Stimulated activated CD8-positive, alpha-beta memory T cell treated with anti-CD3 and anti-CD28 coated beads, Interleukin-4, amount 100 ng/mL, for 4 hours (primary cell): ENCODE data around the gene TRA2A.

Source experiments
- DNase-seq, 2 donors: peaks; one replicate each; pipeline ENCODE4 v3.0.0-alpha.2; 2020; ENCODE audit warnings: low read depth in 2 of 2, low spot score in 1 of 2

TRA2A gene

DNA sequence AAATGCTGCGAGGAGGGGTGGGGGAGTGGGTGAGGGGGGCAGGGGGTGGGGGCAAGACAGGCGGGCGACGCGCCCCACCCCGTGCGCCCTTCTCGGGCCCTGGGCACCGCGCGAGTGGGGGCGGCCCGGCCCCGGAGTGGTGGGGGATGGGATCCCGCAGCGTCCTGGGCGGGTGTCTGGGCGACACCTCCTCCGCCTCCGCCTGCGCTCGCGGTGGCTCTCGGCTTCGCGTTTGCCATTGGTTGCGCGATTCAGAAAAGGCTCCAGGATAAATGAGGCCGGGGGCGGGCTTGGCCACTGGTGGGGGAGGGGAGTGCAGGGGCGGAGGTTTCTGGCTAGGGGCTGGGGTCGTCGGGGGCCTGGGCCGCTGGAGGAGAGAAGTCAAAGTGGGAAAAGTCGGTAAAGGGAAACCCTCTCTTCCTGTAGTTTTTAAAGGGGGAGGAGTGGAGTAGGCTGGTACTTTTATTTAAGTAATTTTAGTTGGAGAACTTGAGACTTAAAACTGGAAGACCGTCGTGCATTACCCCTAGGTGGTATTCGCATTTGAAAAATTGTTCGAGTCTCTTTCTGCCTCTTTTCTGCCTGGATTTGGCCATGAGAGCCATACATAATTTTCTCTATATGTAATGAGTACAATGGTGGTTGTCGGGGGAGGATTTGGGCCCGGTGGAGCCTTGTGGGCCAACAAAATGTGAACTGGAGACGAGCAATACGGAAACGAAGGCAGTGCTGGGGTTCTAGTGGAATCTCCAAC is 60.5 kb downstream of the TRA2A start:
- no peak for DNase-seq

DNA sequence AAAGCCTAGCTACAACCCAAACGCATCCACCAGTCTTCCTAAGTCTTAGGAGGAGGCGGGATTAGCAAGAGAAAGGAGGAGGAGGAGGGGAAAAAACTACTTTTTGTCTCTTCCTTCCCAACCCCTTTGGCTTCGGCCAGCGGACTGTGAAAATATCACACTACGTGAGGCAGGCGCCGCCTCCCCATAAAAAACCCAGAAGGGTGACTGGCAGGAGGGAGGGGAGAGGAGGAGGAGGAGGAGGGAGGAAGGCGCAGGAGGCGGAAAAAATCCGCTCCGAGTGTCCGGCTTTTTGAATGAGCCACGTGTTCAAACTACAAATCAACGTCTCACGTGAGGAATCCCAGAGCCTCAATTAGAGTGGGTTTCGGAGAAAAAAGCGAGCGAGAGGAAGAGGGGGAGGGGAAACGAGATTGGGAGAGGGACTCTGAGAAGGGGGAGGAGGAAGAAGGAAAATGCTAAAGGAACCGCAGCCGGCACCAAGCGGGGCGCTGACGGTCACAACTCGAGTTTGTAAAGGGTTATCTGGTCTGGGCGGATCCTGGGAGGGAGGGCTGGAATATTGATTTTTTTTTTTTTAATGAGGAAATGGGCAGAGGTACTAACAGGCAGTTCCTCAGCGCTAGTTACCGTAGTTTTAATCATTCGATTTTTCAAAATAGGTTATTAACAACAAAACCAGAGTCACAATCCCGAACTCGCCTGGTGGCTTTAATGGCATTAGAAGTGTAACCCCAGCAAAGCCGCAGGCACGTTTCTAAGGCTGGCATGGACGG is 61.3 kb downstream of the TRA2A start, which contains the start of gene IGF2BP3:
TSS of gene IGF2BP3 (minus strand) at position 162 of the 776 bp plus-strand sequence. CDS start 381 bp downstream, outside the sequence.
- no peak for DNase-seq

DNA sequence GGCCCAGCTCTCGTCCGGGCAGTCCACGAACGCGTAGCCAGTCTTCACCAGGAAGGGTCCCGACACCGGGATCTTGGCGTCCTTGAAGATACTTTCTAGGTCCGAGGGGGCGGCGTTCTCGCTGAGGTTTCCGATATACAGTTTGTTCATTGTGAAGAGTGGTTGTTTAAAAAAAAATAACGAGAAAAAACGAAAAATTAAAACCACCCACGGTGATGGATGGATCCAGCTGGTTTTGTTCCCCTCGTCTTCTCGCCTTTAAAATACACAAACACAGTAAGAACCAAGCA is 61.9 kb downstream of the TRA2A start:
- DNase-seq = no peak

DNA sequence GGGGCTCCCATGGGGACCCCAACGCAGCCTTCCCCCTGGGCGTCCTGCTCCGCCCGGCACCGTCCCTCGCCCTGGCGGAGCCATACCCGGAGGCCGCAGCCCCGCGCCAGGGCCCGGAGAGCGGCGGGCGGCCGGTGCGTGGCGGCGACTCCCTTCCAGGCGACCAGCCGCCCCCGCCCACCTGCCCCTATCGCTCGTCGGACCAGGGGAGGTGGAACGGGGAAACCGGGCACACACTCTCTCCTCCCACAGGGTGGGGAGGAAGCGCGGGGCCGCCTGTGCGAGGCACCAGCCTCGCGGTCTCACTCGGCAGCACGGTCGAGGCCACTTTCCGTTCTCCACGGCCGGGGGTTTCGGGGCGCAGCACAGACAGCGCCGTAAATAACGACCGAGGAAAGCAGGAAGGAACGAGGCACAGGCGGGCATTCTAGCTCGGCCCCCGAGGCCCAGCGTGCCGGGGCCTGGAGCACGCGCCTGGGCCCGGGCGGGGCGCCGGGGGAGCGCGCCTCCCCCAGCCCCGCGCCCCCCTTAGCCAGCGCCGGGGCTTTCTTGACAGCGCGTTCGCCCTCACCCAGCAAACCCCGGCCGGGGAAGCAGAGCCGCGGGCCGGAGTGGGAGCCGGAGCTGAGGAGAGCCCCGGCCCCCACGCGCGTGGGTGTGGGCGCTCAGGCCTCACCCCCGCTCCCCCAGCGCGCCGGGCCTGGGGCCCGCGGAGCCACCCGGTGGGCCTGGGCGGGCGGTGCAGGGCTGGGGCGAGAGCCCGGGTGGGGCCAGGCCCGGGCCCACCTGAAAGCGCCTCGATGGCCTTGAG is 62.4 kb downstream of the TRA2A start:
- DNase-seq = no peak

DNA sequence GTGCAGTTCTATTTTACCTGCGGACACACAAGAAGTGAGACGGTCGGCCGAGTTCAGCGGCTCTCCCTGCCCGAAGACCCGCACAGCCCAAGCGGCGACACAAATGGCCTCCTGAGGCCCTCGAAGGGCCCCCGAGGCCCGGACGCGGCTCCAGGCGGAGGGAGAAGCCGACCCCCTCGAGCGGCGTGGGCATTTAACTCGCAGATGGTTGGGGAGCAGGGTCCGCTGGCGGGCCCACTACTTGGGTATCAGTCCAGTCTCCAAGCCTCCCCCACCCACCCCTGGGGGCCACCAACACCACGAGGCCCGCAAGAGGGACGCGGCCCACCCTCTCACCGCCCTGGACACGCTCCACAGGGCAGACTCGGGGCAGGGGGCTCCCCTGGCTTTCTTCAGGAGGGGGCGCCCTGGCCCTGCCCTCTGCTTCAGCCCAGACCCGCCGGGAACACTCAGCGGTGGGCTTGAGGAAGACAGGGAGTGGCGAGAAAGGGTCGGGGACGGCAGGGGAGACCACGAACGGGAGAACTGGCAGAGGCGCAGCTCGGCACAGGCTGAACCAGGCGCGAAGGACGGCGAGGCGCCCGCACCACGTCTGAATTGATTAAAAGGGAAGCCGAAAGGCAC is 63.1 kb downstream of the TRA2A start:
- DNase-seq = no peak

DNA sequence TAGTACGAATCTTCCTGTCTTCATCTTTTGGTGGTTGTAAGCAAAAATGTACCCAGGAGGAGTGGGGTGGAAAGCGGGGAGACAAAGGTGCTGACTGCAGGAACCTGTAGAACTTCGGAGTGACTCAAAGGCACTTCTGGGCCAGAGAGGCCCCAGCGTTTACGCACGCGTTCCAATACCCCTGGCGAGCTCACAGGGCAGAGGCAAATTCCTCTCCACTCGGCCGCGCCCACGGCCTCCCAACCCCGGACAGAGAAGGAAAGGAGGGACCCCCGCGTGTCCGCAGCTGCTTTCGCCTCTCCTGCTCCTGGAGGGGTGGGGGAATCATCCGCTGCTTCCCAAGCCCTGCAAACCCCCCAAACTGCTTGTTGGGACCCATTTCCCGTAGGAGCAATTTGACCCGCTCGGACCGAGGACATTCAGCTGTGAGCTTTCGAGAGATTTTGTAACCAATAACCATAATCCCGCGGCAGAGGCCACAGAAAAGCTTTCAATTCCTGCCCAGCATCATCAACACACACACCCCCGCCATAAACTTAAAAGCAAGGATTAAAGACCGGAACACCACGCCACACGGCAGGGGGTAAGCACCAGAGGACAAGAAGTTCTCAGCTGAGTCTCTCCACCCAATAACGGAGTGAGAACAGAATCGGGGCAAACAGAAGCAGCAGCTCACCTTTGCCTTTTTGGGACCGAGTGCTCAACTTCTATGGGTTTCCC is 63.8 kb downstream of the TRA2A start:
- DNase-seq = no peak

DNA sequence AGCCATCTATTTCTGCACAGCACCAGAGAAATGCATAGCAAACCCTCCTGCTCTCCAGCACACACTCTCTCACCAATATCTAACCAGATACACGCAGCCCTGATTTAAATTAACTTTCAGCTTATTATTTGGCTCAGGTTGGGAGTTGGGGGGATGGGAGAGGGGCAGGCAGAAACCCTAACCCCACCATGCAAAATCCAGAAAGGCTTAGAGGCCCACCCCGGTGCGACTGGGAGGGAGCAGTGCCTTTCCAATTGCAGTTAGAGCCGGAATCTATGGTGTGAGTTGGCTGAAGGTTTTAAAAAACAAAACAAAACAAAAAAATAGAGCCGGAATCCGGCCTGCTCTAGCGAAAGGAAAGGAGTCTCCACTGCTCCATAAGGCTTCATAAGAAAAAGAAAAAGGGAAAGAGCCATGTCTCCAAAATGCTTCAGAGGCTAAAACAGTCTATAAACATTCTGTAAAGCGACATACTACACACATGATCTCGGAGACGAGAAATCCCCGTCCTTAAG is 64.4 kb downstream of the TRA2A start:
- DNase-seq = no peak

DNA sequence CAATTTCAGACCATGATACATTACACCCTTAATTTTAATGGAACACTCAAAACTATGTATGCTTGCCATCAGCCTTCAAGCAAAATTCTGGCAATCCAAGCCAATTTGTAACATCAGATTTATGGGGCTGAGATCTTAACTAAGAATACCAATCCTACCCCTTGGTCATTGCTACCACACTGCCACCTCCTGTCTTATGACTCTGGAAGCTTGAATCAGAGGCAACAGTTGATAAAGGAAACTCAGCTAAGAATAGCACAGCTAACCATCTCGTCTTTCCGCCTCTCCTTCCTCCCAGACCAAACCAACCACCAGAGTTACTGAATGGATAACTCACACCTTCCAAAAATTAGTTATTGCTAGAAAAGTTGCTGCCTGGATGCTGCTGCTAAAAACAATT is 68.9 kb downstream of the TRA2A start:
- DNase-seq = no peak

DNA sequence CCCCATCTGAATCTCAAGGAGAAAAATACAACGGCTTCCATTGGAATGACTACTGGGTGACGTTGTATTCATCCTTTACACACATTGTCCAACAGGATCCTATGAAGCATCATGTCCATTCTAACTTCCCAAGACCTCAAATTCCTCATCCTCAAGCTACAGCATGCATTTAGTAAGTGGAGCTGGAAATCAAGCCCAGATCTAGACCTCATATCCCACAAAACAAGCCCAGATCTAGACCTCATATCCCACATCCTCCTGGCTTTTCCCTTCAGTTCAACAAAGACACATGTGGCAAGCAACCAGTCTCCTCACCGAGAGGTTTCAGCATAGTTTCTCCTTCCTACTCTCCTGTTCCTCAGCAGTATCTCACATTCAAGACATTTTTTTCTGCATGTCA is 73.7 kb downstream of the TRA2A start:
- DNase-seq = no peak

DNA sequence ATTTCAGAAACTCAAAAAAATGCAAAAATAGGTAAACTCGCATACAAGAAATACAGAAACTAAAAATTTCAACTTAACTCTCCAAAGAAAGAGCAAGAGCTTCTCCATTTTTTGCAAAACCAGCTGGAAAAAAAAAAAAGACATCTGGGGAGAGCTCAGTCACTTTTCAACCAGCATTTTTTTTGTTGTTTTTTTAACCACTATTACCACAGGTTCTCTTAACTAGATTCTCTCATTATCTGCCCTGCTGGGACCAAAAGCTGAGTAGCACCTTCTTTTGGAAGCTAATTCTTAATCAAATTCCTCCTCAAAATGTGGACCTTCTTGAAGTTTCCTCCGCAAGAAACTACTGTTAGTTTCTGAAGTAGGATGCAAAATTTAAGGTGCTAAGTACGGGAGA is 75.7 kb downstream of the TRA2A start:
- DNase-seq = no peak

DNA sequence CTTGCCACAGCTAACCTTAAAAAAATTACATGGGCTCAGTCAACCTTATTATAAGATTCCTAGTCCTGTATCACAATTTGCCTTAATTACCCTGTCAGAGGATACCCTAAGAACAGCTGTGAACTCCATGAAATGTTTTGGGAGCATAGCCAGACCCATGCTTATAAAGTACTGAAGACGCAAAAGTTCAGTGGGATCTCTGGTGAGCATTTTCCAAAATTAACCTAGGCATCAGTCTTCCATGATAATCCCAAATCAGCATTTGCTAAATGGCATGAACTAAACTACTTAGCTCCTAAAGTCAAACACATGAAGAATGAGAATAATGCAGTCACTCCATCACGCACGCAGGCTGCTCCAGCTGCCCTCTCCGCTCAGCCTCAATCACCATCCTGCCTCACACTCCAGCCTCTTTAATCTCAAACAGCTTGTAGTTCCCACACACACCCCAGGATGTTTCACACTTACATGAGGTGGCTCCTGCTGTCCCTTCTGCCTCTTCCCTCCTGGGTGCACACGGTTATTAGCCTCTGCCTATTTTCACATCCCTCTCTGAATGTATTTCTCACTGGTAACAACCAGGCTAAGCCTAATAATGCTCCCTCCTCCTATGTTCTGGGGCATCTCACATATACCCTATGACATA is 76.8 kb downstream of the TRA2A start:
- DNase-seq = no peak
